ENCODE measurements around the gene YRDC. TPM values are rescaled to one million over a fixed set of nuclear protein-coding genes. Genes with fewer than 3 reads are reported as not detected.
"Not testable (repeated sequence)": the region's sequence is repeated elsewhere in the genome, so short reads cannot be mapped to it uniquely, and the experiment has no call there.

The YRDC gene
- polyA plus RNA-seq, 1 donor (not counting 4 experiments of a cell fraction or from before 2014, with no cell fraction given), result 22.2 TPM

- TF ChIP-seq EZH2 (IDR thresholded peaks at IDR 0.05; ENCODE audit: low read length) (no peak), CTCF (optimal IDR thresholded peaks at IDR 0.05 in 1 of 3, IDR thresholded peaks at IDR 0.05 in 1 of 3, conservative IDR thresholded peaks at IDR 0.05 in 1 of 3; ENCODE audit: extremely low read depth in 1 of 3, insufficient read depth in 2 of 3, low read length in 3 of 3) (peak in 1 of 3 experiments; percentile 22)
- no peaks in the 10 kb centered on the region for H3K4me1 ChIP-seq (ENCODE audit: control insufficient read depth, extremely low read depth, insufficient read depth, low read length)
- no peak for FAIRE-seq
- no peaks in the 10 kb centered on the region for H3K9me1 ChIP-seq (ENCODE audit: control insufficient read depth, extremely low read depth, insufficient read depth, low read length)
- no peaks in the 10 kb centered on the region for H4K20me1 ChIP-seq (ENCODE audit: control insufficient read depth, extremely low read depth, insufficient read depth, low read length)
- peaks cover 12% of the 10 kb centered on the region for H3K27me3 ChIP-seq (ENCODE audit: control insufficient read depth, extremely low read depth, insufficient read depth, low read length)
- H3K27ac ChIP-seq (ENCODE audit: control insufficient read depth, insufficient read depth, low read length), result no peak overlapping the region
- H3K36me3 ChIP-seq (ENCODE audit: control insufficient read depth in 2 of 2, extremely low read depth in 1 of 2, insufficient read depth in 2 of 2, low read length in 2 of 2), result no peaks in the 10 kb centered on the region
- H2AFZ ChIP-seq (ENCODE audit: control insufficient read depth, low read length), result no peak overlapping the region
- H3K4me3 ChIP-seq (ENCODE audit: control insufficient read depth in 2 of 3, extremely low read depth in 1 of 3, insufficient read depth in 2 of 3, low read depth in 1 of 3, low read length in 3 of 3), result no peak overlapping the region
- no peak overlapping the region for H3K9ac ChIP-seq (ENCODE audit: control insufficient read depth, extremely low read depth, insufficient read depth, low read length)
- no peak overlapping the region for H3K4me2 ChIP-seq (ENCODE audit: control insufficient read depth, extremely low read depth, insufficient read depth, low read depth, low read length)
- DNase-seq (ENCODE audit: low read depth, low spot score), result no peak
- dilution Hi-C loops (cut with MboI; ENCODE audit: extremely low pct_ligation_motif_present, low sequenced_read_pairs), result no loop called here
- no peaks in the 10 kb centered on the region for H3K9me3 ChIP-seq (ENCODE audit: control insufficient read depth, low read depth, low read length)
- no peaks in the 10 kb centered on the region for H3K79me2 ChIP-seq (ENCODE audit: control insufficient read depth, insufficient read depth, low read length)
These were observed 29.4 kb downstream of the YRDC start for GRCh38 chr1:37778654-37779053.

DNA sequence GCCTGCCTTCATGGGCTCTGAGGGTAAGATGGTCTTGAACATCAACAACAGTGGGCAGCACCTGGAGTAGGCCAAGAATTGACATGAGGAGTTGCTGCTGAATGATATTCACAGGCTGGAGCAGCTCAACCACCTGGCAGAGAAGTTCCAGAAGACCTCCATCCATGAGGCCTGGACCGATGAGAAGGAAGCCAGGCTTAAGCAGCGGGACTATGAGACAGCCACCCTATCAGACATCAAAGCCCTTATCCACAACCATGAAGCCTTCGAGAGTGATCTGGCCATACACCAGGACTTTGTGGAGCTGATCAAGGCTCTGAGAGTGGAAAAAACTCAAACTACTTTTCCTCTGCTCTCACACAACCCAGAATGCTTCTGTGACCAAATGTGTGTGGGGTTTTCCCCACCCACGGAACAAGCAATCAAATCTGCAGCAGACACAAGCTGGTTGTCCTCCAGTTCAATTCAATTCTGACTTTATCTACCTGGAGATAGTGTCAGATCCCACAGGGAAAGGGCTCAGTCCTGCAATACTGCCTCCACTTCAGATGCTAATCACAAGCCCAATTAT lies 31.0 kb downstream of the YRDC start:
- dilution Hi-C loops (cut with MboI; ENCODE audit: extremely low pct_ligation_motif_present, low sequenced_read_pairs), result no loop called here
- H4K20me1 ChIP-seq (ENCODE audit: control insufficient read depth, extremely low read depth, insufficient read depth, low read length), result no peaks in the 10 kb centered on the region
- H3K9ac ChIP-seq (ENCODE audit: control insufficient read depth, extremely low read depth, insufficient read depth, low read length), result no peak overlapping the region
- no peak overlapping the region for H2AFZ ChIP-seq (ENCODE audit: control insufficient read depth, low read length)
- no peak for DNase-seq (ENCODE audit: low read depth, low spot score)
- H3K9me1 ChIP-seq (ENCODE audit: control insufficient read depth, extremely low read depth, insufficient read depth, low read length), result no peaks in the 10 kb centered on the region
- FAIRE-seq, result no peak
- H3K27ac ChIP-seq (ENCODE audit: control insufficient read depth, insufficient read depth, low read length), result no peak overlapping the region
- no peaks in the 10 kb centered on the region for H3K36me3 ChIP-seq (ENCODE audit: control insufficient read depth in 2 of 2, extremely low read depth in 1 of 2, insufficient read depth in 2 of 2, low read length in 2 of 2)
- no peak overlapping the region for H3K4me2 ChIP-seq (ENCODE audit: control insufficient read depth, extremely low read depth, insufficient read depth, low read depth, low read length)
- H3K27me3 ChIP-seq (ENCODE audit: control insufficient read depth, extremely low read depth, insufficient read depth, low read length), result peaks cover 12% of the 10 kb centered on the region
- no peaks in the 10 kb centered on the region for H3K9me3 ChIP-seq (ENCODE audit: control insufficient read depth, low read depth, low read length)
- TF ChIP-seq CTCF (optimal IDR thresholded peaks at IDR 0.05 in 1 of 3, IDR thresholded peaks at IDR 0.05 in 1 of 3, conservative IDR thresholded peaks at IDR 0.05 in 1 of 3; ENCODE audit: extremely low read depth in 1 of 3, insufficient read depth in 2 of 3, low read length in 3 of 3) (no peak), EZH2 (IDR thresholded peaks at IDR 0.05; ENCODE audit: low read length) (no peak)
- no peak overlapping the region for H3K4me3 ChIP-seq (ENCODE audit: control insufficient read depth in 2 of 3, extremely low read depth in 1 of 3, insufficient read depth in 2 of 3, low read depth in 1 of 3, low read length in 3 of 3)
- no peaks in the 10 kb centered on the region for H3K4me1 ChIP-seq (ENCODE audit: control insufficient read depth, extremely low read depth, insufficient read depth, low read length)
- H3K79me2 ChIP-seq (ENCODE audit: control insufficient read depth, insufficient read depth, low read length), result no peaks in the 10 kb centered on the region

DNA sequence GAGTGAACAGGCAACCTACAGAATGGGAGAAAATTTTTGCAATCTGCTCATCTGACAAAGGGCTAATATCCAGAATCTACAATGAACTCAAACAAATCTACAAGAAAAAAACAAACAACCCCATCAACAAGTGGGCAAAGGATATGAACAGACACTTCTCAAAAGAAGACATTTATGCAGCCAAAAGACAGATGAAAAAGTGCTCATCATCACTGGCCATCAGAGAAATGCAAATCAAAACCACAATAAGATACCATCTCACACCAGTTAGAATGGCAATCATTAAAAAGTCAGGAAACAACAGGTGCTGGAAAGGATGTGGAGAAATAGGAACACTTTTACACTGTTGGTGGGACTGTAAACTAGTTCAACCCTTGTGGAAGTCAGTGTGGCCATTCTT lies 36.6 kb downstream of the YRDC start:
- H4K20me1 ChIP-seq (ENCODE audit: control insufficient read depth, extremely low read depth, insufficient read depth, low read length); H3K9ac ChIP-seq (ENCODE audit: control insufficient read depth, extremely low read depth, insufficient read depth, low read length); H3K4me2 ChIP-seq (ENCODE audit: control insufficient read depth, extremely low read depth, insufficient read depth, low read depth, low read length); H3K36me3 ChIP-seq (ENCODE audit: control insufficient read depth in 2 of 2, extremely low read depth in 1 of 2, insufficient read depth in 2 of 2, low read length in 2 of 2); H3K9me1 ChIP-seq (ENCODE audit: control insufficient read depth, extremely low read depth, insufficient read depth, low read length); H2AFZ ChIP-seq (ENCODE audit: control insufficient read depth, low read length); FAIRE-seq; H3K4me3 ChIP-seq (ENCODE audit: control insufficient read depth in 2 of 3, extremely low read depth in 1 of 3, insufficient read depth in 2 of 3, low read depth in 1 of 3, low read length in 3 of 3); DNase-seq (ENCODE audit: low read depth, low spot score); H3K27ac ChIP-seq (ENCODE audit: control insufficient read depth, insufficient read depth, low read length); H3K4me1 ChIP-seq (ENCODE audit: control insufficient read depth, extremely low read depth, insufficient read depth, low read length); dilution Hi-C loops (cut with MboI; ENCODE audit: extremely low pct_ligation_motif_present, low sequenced_read_pairs); H3K9me3 ChIP-seq (ENCODE audit: control insufficient read depth, low read depth, low read length); H3K79me2 ChIP-seq (ENCODE audit: control insufficient read depth, insufficient read depth, low read length): not testable (repeated sequence)
- peaks cover 22% of the 10 kb centered on the region for H3K27me3 ChIP-seq (ENCODE audit: control insufficient read depth, extremely low read depth, insufficient read depth, low read length)

Data from keratinocyte (primary cell).